HG03575 (cell line): Measurements from ENCODE around the gene ODAM.
"Not testable (repeated sequence)": the region's sequence is repeated elsewhere in the genome, so short reads cannot be mapped to it uniquely, and the experiment has no call there.

ENCODE experiments used
- ATAC-seq: cut with Tn5 transposase; IDR thresholded peaks from one replicate; pipeline ENCODE4 v1.9.1; 2021; ENCODE audit not compliant: unreplicated experiment, insufficient number of reproducible peaks, low FRiP score; ENCODE audit errors: extremely low read depth

Gene ODAM

DNA sequence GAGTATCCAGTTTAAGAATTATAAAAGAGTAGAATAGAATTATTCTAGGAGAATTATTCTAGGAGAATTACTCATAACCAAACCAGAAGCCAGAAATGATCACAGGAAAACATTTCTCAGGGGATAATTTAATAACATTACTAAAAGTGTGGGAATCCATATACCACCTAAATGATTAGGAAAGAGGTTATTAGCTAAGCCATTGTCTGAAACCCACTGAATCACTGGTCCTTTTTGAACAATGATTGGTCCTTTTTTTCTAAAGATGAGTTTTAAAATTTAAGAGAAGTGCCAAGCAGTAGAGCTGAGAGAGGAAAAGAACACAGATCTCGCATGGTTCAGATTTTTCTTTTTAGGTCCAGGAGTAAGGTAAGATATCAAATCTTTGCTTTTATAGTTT lies at the start of gene ODAM:
Gene ODAM (plus strand): TSS at position 301 of the 400 bp plus-strand sequence. CDS start 819 bp downstream, outside the sequence.
- ATAC-seq, result no peak

DNA sequence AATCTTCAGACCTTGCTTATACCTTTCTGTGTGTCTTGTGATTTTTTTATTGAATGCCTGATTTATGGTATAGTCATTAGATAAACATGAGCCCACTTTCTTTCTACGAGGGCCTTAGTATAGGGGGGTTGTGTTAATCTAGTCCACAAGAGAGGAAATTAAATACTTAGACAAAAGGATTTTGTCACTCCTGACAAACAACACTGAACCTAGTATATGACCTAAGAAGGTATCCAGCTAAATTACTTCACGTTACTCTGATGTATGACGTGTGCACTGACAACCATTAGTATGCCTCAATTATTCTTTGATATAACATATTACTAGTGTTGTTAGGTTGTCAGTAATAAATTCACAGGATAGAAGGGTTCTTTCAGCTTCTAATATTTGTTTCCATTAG lies 44.3 kb upstream of the ODAM start:
- ATAC-seq, result no peak

DNA sequence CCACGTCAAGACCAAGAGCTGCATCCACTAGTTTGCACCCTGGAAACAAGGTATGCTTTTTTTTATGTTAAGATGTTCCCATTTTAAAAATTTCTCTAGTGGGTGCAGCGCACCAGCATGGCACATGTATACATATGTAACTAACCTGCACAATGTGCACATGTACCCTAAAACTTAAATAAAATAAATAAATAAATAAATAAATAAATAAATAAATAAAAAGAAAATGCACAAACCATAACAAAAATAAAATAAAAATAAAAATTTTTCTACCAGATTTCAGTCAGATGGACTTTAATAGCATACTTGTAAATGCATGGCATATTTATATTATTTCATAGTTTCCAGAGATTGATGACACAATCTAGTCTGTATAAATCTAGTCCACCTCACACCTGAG lies 43.4 kb upstream of the ODAM start:
- ATAC-seq, result no peak

- ATAC-seq, result no peak
Observed at GRCh38 chr4:70153937-70154336, 41.6 kb upstream of the ODAM start, which contains the start of gene PRR27. TSS of gene PRR27 (plus strand) at chr4:70154237. CDS start at chr4:70154376, 139 bp downstream.

DNA sequence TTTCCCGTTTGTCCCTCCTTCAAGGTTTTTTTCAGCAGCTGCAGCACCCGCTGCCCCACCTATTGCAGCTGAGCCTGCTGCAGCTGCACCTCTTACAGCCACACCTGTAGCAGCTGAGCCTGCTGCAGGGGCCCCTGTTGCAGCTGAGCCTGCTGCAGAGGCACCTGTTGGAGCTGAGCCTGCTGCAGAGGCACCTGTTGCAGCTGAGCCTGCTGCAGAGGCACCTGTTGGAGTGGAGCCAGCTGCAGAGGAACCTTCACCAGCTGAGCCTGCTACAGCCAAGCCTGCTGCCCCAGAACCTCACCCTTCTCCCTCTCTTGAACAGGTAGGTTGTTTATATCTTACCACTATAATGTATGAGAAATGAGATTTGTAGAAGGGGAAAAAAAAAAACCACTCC lies 36.9 kb upstream of the ODAM start:
- no peak for ATAC-seq

DNA sequence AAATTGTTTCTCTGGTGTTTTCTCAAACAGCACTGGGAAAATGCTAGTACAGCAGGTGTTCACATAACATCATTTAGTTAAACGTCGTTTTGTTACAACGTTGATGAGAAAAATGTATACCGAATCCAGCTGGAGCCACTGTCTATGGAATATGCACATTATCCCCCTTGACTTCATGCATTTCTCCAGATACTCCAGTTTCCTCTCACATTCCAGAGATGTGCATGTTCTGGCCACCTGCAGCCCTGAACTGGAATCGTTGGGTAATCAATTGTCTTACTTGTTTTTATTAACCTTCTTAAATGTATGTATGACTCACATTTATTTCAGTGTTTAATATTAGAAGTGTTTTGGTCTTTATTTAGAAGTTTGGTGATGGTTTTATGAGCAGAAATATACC lies 18.4 kb upstream of the ODAM start:
- ATAC-seq, result no peak

DNA sequence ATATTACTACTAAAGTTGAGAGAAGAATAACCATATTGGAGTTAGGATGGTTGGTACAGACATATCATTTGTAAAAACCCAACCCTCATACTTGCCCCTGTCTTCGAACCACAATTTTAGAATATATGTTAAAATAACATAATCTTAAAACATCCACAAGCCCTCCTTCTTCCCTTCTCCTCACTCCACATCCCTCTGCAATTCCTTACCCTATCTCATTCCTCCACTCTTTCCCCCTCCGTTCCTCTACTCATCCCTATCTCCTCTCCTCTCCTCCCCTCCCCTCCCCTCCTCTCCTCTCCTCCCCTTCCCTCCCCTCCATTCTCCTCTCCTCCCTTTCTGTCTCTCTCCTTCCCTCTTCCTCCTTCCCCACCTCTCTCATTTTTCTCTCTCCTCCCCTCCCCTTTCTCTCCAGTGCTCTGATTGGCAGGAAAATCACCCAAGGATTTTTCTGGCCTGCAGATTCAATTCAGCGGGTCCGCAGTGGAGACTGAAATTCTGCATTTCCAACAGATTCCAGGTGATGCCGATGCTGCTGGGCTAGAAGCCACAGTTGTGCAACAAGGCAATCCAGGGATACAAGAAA lies 17.4 kb upstream of the ODAM start:
- ATAC-seq, result no peak

DNA sequence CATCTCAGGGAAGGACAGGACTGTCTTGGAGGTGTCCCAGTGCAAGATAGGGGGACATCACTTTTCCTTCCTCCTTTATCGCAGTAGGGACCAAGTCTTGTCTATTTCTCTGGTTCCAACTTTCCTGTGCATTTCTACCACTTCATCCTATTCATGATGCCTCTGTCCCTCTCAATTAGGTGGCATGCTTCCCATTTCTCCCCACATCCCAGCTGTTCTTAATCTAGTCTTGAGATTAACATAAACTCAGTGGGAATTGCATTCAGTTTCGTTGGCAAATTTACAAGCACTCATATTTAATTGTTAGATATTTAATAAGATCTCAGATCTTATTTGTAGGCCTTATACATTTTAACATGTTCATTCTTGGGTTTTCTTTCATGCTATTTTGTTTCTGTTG lies 15.7 kb upstream of the ODAM start:
- ATAC-seq, result no peak

DNA sequence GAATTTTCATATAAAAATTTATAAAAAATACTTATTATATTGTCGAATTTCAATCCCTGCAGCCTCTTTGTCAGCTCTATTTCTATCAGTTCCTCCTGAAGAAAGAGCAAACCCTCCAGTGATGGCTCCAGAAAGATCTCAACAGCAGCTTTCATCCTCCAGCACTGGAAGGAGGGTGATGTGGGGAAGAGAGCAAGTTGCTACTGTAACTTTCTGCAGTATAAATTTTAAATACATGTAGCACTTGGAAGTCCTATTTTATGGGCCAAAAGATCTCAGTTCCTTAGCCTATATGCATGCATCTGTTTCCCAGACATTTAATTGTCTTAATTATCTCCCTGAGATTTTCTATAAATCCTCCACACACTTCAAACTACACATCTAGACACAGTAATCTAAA lies 13.7 kb upstream of the ODAM start:
- no peak for ATAC-seq

DNA sequence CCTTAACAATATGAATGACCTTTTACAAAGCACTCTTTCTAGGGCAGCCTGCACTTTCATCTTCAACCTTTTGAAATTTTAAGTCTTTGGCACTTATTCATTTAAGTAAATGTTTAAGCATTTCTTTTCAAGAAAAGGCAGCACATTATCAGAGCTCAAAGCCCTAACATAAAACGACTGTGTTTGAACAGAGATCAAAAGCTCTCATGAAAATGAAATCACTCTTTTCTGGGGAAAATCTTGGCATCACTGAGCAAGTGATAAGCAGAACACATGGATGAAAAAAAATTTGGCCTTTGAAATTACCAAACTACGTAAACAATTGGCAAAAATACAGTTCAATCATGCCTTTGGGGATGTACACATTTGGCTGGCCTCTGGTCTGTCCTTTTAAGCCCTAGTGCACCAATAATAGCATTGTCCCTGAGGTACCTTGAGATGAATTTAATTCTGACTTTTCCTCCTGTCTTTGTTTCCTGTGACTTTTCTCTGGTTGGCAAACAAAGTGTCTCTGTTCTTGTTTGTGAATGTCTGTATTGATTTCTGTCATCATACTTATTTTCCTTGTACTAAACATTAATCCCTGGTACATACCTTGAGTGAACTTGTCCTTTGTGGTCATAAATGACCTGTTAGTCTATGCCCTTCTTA lies 12.9 kb upstream of the ODAM start:
- no peak for ATAC-seq

GRCh38 chr4:70183168-70183939 lies 12.2 kb upstream of the ODAM start:
- peak; percentile 46 for ATAC-seq

DNA sequence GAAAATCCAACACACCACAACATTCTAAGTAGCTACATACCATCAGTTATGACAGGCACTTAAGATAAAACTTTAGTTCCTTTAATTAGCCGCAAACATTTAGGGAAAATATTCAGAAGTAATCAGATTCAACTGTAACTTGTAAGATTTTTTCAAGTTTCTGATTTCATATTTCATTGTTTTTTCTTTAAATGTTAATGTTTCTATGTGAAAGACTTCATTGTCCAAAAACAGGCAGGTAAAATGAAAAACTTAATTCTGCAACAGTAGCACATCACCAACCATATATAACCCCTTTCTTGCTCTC lies 11.6 kb upstream of the ODAM start:
- ATAC-seq, result no peak

- ATAC-seq, result no peak
Observed at GRCh38 chr4:70187216-70187615, 8.3 kb upstream of the ODAM start.

- ATAC-seq, result no peak
Observed at GRCh38 chr4:70190579-70190978, 4.9 kb upstream of the ODAM start.

DNA sequence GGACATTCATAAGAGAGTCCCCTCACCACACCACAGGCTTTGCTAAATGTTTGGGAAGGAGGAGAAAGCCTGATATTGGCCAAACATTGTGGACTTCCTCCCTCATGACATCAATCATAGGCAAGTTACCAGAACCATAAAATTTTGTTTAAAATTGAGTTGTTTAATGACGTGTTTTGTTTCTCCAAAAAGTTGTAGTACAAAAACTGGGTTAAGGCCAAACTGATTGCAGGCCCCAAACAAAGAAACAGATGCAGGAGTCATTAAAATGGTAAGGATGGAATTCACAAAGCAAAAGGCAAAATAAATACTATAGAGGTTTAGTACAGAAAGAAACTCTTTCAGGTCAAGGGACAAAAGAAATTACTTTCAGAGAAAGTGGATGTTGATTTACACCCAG lies 3.9 kb upstream of the ODAM start:
- no peak for ATAC-seq

DNA sequence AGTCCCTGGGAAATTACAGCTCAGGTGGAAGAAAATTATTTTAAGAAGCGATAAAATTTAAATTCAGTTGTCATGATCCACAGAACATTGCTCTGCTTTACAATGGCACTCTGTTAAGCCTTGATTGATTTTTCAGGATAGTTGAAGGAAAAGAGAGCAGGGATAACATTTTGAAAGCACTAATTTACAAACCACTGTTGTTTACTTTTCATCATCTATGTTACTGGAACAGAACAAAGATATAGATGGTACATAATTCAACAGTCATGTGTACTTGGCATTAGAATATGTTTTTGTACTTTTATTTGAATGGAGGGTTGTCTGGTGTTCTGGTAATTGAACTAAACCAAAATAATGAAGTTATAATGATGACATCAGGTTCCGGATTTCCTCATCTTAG lies 2.6 kb upstream of the ODAM start:
- ATAC-seq, result no peak

DNA sequence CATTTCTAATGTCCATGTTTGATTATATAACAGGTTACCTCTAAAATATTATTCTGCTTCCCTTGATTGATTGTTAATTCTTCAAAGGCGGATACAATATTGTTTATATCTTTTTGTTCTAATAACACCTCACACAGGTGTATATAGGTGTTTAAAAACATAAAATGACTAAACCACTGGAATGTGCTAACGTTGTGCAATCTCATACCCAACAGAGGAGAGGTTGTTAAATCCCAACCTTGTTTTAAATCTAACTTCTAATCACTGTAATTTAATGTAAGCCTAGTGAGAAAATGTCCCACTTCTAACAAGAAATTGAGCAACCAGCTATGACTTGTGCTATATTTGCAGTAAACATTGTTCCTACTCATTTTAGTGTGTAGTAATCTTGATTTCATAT lies 1.3 kb downstream of the ODAM start:
- no peak for ATAC-seq

DNA sequence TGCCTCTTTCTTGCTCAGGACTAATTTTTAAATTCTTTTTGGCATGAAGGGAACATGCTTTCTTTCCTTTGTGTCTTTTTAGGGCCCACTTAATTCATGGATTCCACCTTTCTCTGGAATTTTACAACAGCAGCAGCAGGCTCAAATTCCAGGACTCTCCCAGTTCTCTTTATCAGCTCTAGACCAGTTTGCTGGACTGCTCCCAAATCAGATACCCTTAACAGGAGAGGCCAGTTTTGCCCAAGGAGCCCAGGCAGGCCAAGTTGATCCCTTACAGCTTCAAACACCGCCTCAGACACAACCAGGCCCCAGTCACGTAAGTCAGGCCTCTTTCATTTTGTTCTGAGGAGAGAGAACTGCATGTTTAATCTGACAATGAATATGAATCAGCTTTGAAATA lies 2.3 kb downstream of the ODAM start:
- ATAC-seq, result no peak

GRCh38 chr4:70203601-70204000 lies 8.1 kb downstream of the ODAM start:
- no peak for ATAC-seq

GRCh38 chr4:70212752-70213151 lies 17.2 kb downstream of the ODAM start:
- ATAC-seq, result not testable (repeated sequence)
